A549 (cell line): ENCODE results near the gene DPM3.

ENCODE experiments used
- EHMT2 ChIP-seq: fragments of 200-600 bp; sonication (generic); IDR thresholded peaks from 2 replicates; pipeline ENCODE4 v1.6.1; 2016; ENCODE audit warnings: antibody characterized with exemption, low read depth, mild to moderate bottlenecking, moderate library complexity
- EP300 ChIP-seq, 2 experiments: fragments of >200 bp; sonication (Bioruptor Twin); formaldehyde crosslinking; IDR thresholded peaks; 2 replicates in 1 of 2; 3 replicates in 1 of 2; pipeline ENCODE4 v1.6.1; 2016 to 2017
- FOSL2 ChIP-seq, 2 experiments: fragments of 450-650 bp in 1 of 2; fragments of >200 bp in 1 of 2; sonication (Bioruptor Twin) in 1 of 2; formaldehyde crosslinking; IDR thresholded peaks; 2 replicates each; pipeline versions ENCODE4 v1.5.0 to v1.6.1; 2016 to 2020; ENCODE audit warnings: mild to moderate bottlenecking in 1 of 2, moderate library complexity in 1 of 2
- MAFK ChIP-seq: fragments of 450-650 bp; IDR thresholded peaks from 2 replicates; pipeline ENCODE4 v1.6.1; 2014; ENCODE audit not compliant: partially characterized antibody
- PHF8 ChIP-seq: fragments of 200-600 bp; sonication (generic); IDR thresholded peaks from 2 replicates; pipeline ENCODE4 v1.6.1; 2016; ENCODE audit warnings: low read depth, mild to moderate bottlenecking, antibody characterized with exemption, moderate library complexity, borderline replicate concordance
- POLR2A ChIP-seq: IDR thresholded peaks from 2 replicates; pipeline ENCODE4 v1.6.1; 2012; ENCODE audit warnings: mild to moderate bottlenecking, low read length
- SMC3 ChIP-seq: fragments of >200 bp; sonication (Bioruptor Twin); formaldehyde crosslinking; IDR thresholded peaks from 3 replicates; pipeline ENCODE4 v1.6.1; 2018; ENCODE audit warnings: inconsistent platforms
- TP53 ChIP-seq: fragments of 250-450 bp; sonication (Bioruptor Pico); IDR thresholded peaks from 2 replicates; pipeline ENCODE4 v1.5.0; 2021; ENCODE audit warnings: mild to moderate bottlenecking, moderate library complexity
- TF ChIP-seq, protein P1 (sequence below): fragments of >200 bp; sonication (Bioruptor Twin); formaldehyde crosslinking; IDR thresholded peaks from 3 replicates; pipeline ENCODE4 v1.5.1; 2016
- TF ChIP-seq, protein P2 (sequence below): IDR thresholded peaks from 2 replicates; pipeline ENCODE4 v1.6.1; 2012
- TF ChIP-seq, protein P3 (sequence below): fragments of 200-600 bp; sonication (generic); IDR thresholded peaks from 2 replicates; pipeline ENCODE4 v1.6.1; 2016; ENCODE audit warnings: antibody characterized with exemption, mild to moderate bottlenecking, moderate library complexity

DNA sequence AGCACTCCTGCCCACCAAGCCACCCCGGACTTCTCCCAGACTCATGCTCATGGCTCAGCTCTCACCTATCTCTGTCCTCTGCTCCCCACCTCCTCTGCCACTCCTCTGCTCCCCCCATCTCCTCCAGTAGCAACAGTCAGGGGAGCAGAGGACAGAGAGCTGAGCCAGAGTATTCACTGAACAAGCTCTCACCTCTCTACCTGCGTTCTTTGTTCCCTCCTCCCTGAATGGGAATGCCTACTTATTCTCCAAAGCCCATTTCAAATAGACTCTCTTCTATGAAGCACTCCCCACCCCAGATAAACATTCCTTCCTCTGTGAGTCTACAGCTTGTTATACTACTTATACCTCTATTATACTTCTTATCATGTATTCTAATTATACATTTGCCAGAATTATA is 19.1 kb downstream of the DPM3 start:
- TF ChIP-seq SMC3 = no peak
- TF ChIP-seq, protein P1, sequence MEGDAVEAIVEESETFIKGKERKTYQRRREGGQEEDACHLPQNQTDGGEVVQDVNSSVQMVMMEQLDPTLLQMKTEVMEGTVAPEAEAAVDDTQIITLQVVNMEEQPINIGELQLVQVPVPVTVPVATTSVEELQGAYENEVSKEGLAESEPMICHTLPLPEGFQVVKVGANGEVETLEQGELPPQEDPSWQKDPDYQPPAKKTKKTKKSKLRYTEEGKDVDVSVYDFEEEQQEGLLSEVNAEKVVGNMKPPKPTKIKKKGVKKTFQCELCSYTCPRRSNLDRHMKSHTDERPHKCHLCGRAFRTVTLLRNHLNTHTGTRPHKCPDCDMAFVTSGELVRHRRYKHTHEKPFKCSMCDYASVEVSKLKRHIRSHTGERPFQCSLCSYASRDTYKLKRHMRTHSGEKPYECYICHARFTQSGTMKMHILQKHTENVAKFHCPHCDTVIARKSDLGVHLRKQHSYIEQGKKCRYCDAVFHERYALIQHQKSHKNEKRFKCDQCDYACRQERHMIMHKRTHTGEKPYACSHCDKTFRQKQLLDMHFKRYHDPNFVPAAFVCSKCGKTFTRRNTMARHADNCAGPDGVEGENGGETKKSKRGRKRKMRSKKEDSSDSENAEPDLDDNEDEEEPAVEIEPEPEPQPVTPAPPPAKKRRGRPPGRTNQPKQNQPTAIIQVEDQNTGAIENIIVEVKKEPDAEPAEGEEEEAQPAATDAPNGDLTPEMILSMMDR = no peak
- TF ChIP-seq POLR2A = no peak
- TF ChIP-seq FOSL2 (IDR thresholded peaks at IDR 0.05) = no peak
- no peak for TF ChIP-seq FOSL2 (CRISPR knock-in tag; IDR thresholded peaks at IDR 0.05)
- no peak for TF ChIP-seq EHMT2
- TF ChIP-seq TP53 (CRISPR knock-in tag) = no peak
- TF ChIP-seq, protein P2, sequence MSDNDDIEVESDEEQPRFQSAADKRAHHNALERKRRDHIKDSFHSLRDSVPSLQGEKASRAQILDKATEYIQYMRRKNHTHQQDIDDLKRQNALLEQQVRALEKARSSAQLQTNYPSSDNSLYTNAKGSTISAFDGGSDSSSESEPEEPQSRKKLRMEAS = no peak
- TF ChIP-seq, protein P3, sequence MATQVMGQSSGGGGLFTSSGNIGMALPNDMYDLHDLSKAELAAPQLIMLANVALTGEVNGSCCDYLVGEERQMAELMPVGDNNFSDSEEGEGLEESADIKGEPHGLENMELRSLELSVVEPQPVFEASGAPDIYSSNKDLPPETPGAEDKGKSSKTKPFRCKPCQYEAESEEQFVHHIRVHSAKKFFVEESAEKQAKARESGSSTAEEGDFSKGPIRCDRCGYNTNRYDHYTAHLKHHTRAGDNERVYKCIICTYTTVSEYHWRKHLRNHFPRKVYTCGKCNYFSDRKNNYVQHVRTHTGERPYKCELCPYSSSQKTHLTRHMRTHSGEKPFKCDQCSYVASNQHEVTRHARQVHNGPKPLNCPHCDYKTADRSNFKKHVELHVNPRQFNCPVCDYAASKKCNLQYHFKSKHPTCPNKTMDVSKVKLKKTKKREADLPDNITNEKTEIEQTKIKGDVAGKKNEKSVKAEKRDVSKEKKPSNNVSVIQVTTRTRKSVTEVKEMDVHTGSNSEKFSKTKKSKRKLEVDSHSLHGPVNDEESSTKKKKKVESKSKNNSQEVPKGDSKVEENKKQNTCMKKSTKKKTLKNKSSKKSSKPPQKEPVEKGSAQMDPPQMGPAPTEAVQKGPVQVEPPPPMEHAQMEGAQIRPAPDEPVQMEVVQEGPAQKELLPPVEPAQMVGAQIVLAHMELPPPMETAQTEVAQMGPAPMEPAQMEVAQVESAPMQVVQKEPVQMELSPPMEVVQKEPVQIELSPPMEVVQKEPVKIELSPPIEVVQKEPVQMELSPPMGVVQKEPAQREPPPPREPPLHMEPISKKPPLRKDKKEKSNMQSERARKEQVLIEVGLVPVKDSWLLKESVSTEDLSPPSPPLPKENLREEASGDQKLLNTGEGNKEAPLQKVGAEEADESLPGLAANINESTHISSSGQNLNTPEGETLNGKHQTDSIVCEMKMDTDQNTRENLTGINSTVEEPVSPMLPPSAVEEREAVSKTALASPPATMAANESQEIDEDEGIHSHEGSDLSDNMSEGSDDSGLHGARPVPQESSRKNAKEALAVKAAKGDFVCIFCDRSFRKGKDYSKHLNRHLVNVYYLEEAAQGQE = no peak
- no peak for TF ChIP-seq MAFK
- no peak for TF ChIP-seq EP300 (IDR thresholded peaks at IDR 0.05)
- no peak for TF ChIP-seq PHF8
